Bronchial epithelial cell (primary cell): ENCODE measurements around the gene MIEF1. TPM values are rescaled to one million over a fixed set of nuclear protein-coding genes. Genes with fewer than 3 reads are reported as not detected.

Source experiments
- DNase-seq: peaks from one replicate; pipeline ENCODE4 v3.0.0-alpha.2; 2010; ENCODE audit warnings: low read depth
- FAIRE-seq: peaks from 2 replicates; lab custom pipeline; 2011; peaks lifted over from hg19 to GRCh38; lab: Jason Lieb, UNC
- H3K27me3 ChIP-seq: 2 replicates; pipeline ENCODE4 v1.5.1; 2011; ENCODE audit warnings: low read length; ENCODE audit not compliant: control insufficient read depth, insufficient read depth
- H3K36me3 ChIP-seq: 2 replicates; pipeline ENCODE4 v1.5.1; 2011; ENCODE audit warnings: low read length; ENCODE audit not compliant: control insufficient read depth, insufficient read depth
- H3K4me3 ChIP-seq: 2 replicates; pipeline ENCODE4 v1.5.1; 2011; ENCODE audit warnings: mild to moderate bottlenecking, low read depth, low read length, control low read depth
- total RNA-seq: library from RNA; depleted of rRNA; stranded (reverse); fragments of >200 nt; gene quantifications from 2 replicates; pipeline ENCODE4 v1.2.1, GENCODE V29; 2014
- TF ChIP-seq, protein P1 (sequence below): IDR thresholded peaks from 2 replicates; pipeline ENCODE4 v1.5.1; 2011; ENCODE audit warnings: mild to moderate bottlenecking, moderate library complexity, low read length, control low read depth, inconsistent platforms; ENCODE audit not compliant: insufficient read depth, severe bottlenecking

MIEF1 gene
- 23.7 and 25.6 TPM in 2 replicates for total RNA-seq

- Histone ChIP-seq H3K36me3 (peaks cover 17% of the 10 kb centered on the region), H3K27me3 (no peaks in the 10 kb centered on the region), H3K4me3 (peak within 1 kb of the TSS; percentile 67)
- TF ChIP-seq, protein P1, sequence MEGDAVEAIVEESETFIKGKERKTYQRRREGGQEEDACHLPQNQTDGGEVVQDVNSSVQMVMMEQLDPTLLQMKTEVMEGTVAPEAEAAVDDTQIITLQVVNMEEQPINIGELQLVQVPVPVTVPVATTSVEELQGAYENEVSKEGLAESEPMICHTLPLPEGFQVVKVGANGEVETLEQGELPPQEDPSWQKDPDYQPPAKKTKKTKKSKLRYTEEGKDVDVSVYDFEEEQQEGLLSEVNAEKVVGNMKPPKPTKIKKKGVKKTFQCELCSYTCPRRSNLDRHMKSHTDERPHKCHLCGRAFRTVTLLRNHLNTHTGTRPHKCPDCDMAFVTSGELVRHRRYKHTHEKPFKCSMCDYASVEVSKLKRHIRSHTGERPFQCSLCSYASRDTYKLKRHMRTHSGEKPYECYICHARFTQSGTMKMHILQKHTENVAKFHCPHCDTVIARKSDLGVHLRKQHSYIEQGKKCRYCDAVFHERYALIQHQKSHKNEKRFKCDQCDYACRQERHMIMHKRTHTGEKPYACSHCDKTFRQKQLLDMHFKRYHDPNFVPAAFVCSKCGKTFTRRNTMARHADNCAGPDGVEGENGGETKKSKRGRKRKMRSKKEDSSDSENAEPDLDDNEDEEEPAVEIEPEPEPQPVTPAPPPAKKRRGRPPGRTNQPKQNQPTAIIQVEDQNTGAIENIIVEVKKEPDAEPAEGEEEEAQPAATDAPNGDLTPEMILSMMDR = peak; percentile 11
- FAIRE-seq (no peak), DNase-seq (peak; percentile 85)
Measured at GRCh38 chr22:39502109-39502788, at the start of gene MIEF1. TSS of gene MIEF1 (plus strand) at chr22:39502290. CDS start at chr22:39511295, 9,005 bp downstream.

- no peak overlapping the region for H3K4me3 ChIP-seq
- DNase-seq = no peak
- TF ChIP-seq, protein P1 = no peak
- H3K36me3 ChIP-seq = no peaks in the 10 kb centered on the region
- peaks cover 9% of the 10 kb centered on the region for H3K27me3 ChIP-seq
- no peak for FAIRE-seq
Measured at GRCh38 chr22:39452740-39453040, 49.4 kb upstream of the MIEF1 start.

- no peaks in the 10 kb centered on the region for H3K36me3 ChIP-seq
- FAIRE-seq = peak; percentile 23
- DNase-seq = no peak
- peaks cover 16% of the 10 kb centered on the region for H3K27me3 ChIP-seq
- TF ChIP-seq, protein P1 = no peak
- no peak overlapping the region for H3K4me3 ChIP-seq
Measured at GRCh38 chr22:39453765-39454378, 48.2 kb upstream of the MIEF1 start.

DNA sequence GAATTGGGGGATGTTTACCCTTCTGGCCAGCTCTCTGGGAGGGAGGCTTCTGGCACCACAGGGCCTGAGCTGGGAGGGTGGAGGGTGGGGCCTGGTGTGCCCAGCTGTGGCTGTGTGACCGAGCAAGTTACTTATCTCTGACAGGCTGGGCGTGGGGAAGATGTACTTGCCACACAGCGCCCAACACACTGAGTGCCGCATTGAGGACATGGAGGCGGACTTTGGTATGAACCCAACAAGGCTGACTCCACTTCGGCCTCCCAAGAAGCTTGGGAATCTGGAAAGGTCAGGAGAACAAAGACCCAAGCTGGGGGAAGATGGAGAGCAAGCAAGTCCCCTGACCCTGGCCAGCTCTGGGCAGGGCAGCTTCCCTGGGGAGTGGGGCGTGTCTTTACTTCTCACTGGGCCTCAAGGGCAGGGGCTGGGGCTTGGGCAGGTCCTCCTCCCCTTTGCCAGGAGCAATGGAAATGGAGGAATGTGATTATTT, 47.7 kb upstream of the MIEF1 start:
- TF ChIP-seq, protein P1 = no peak
- Histone ChIP-seq H3K4me3 (no peak overlapping the region), H3K27me3 (peaks cover 16% of the 10 kb centered on the region), H3K36me3 (no peaks in the 10 kb centered on the region)
- FAIRE-seq (no peak), DNase-seq (no peak)

- Histone ChIP-seq H3K36me3 (no peaks in the 10 kb centered on the region), H3K27me3 (peaks cover 16% of the 10 kb centered on the region), H3K4me3 (no peak within 1 kb of the TSS)
- TF ChIP-seq, protein P1 = no peak
- DNase-seq (no peak), FAIRE-seq (no peak)
Measured at GRCh38 chr22:39456522-39457197, 45.4 kb upstream of the MIEF1 start, which contains the start of gene MGAT3. TSS of gene MGAT3 (plus strand) at chr22:39457012. CDS start at chr22:39487348, 30,336 bp downstream.
